Small intestine (tissue), 7 donors: ENCODE data around the gene LMF2. TPM values are rescaled to one million over a fixed set of nuclear protein-coding genes. Genes with fewer than 3 reads are reported as not detected.

Experiments used
- DNase-seq, 2 donors: peaks; one replicate each; pipeline versions ENCODE4 v3.0.0 to v3.0.0-alpha.2; 2013
- FAIRE-seq: peaks from 2 replicates; lab custom pipeline; 2012; peaks lifted over from hg19 to GRCh38; lab: Jason Lieb, UNC
- H3K27ac ChIP-seq, 3 donors: one replicate each; pipeline ENCODE4 v1.5.1; 2013; ENCODE audit warnings: low read length in 2 of 3, mild to moderate bottlenecking in 2 of 3, control low read depth in 1 of 3, inconsistent platforms in 1 of 3, low read depth in 1 of 3, moderate library complexity in 1 of 3
- H3K27me3 ChIP-seq, 3 donors: one replicate each; pipeline ENCODE4 v1.6.1; 2013; ENCODE audit warnings: low read length in 3 of 3, inconsistent platforms in 1 of 3; ENCODE audit not compliant: control insufficient read depth in 3 of 3, insufficient read depth in 3 of 3
- H3K36me3 ChIP-seq, 3 donors: one replicate each; pipeline ENCODE4 v1.6.1; 2013; ENCODE audit warnings: low read length in 3 of 3, inconsistent platforms in 1 of 3, low read depth in 1 of 3, mild to moderate bottlenecking in 1 of 3, moderate library complexity in 1 of 3; ENCODE audit not compliant: control insufficient read depth in 3 of 3, insufficient read depth in 2 of 3
- H3K4me1 ChIP-seq, 3 donors: one replicate each; pipeline ENCODE4 v1.6.1; 2013; ENCODE audit warnings: low read length in 2 of 3, inconsistent platforms in 1 of 3, low read depth in 1 of 3, mild to moderate bottlenecking in 1 of 3, moderate library complexity in 1 of 3; ENCODE audit not compliant: control insufficient read depth in 3 of 3, insufficient read depth in 2 of 3
- H3K4me3 ChIP-seq, 3 donors: one replicate each; pipeline ENCODE4 v1.5.1; 2013; ENCODE audit warnings: low read length in 3 of 3, control low read depth in 1 of 3, inconsistent platforms in 1 of 3, low read depth in 1 of 3, mild to moderate bottlenecking in 1 of 3, moderate library complexity in 1 of 3
- H3K9me3 ChIP-seq, 2 donors: one replicate each; pipeline ENCODE4 v1.6.1; 2013; ENCODE audit warnings: low read depth in 1 of 2, low read length in 1 of 2; ENCODE audit not compliant: control insufficient read depth in 2 of 2, insufficient read depth in 1 of 2
- WGBS, 3 donors: extraction: QIAGEN DNeasy Blood & Tissue Kit; methylation state at CpG; one replicate each; pipeline ENCODE4 v1.1.7; 2013; 5-methylcytosine and 5-hydroxymethylcytosine counted together
- polyA plus RNA-seq, 4 donors: library from polyadenylated mRNA; stranded (reverse) in 3 of 4; unstranded in 1 of 4; fragments of 200-250 nt in 3 of 4; fragments of 120-200 nt in 1 of 4; gene quantifications; one replicate each; pipeline versions ENCODE4 v1.2.1 to v1.2.3, GENCODE V29; 2013
- donor health status: healthy with polysubstance abuse.
- donor health status: control.
- donor health status: control.
- donor health status: Bipolar disorder and iron deficiency.
- donor health status: healthy.

LMF2 gene
- polyA plus RNA-seq, 4 donors = 37.8 to 52.8 (median 46.9) TPM

- H3K36me3 ChIP-seq = peaks cover 6 to 44% (median 6%) of the 10 kb centered on the region in 3 donors
- no peaks in the 10 kb centered on the region for H3K27me3 ChIP-seq
- FAIRE-seq = no peak
- peak overlapping the region; percentile 71 to 100 (median 73) for H3K4me3 ChIP-seq
- peak overlapping the region; percentile 67 to 88 (median 82) for H3K27ac ChIP-seq
- H3K4me1 ChIP-seq = peaks cover 0 to 18% (median 0%) of the 10 kb centered on the region in 3 donors
- H3K9me3 ChIP-seq = no peaks in the 10 kb centered on the region
- 15 to 33% (median 22%) methylated on average over 21 of the region's 21 CpGs for WGBS, 3 donors
- no peak for DNase-seq
These were observed 686 bp downstream of the LMF2 start for GRCh38 chr22:50506611-50507420.

GRCh38 chr22:50505776-50506610 is 1.5 kb downstream of the LMF2 start:
- peaks cover 6 to 44% (median 6%) of the 10 kb centered on the region in 3 donors for H3K36me3 ChIP-seq
- H3K4me3 ChIP-seq = peak overlapping the region in 1 of 3 donors; percentile 100
- DNase-seq (no peak), FAIRE-seq (no peak)
- peaks cover 0 to 18% (median 0%) of the 10 kb centered on the region in 3 donors for H3K4me1 ChIP-seq
- H3K9me3 ChIP-seq = no peaks in the 10 kb centered on the region
- H3K27ac ChIP-seq = no peak overlapping the region
- WGBS, 3 donors = 88 to 91% (median 91%) methylated on average over 35 to 41 of the region's 41 CpGs
- no peaks in the 10 kb centered on the region for H3K27me3 ChIP-seq

GRCh38 chr22:50505276-50505775 is 2.2 kb downstream of the LMF2 start:
- WGBS, 3 donors = 89 to 93% (median 91%) methylated on average over 13 to 14 of the region's 14 CpGs
- no peak for DNase-seq
- Histone ChIP-seq H3K9me3 (no peaks in the 10 kb centered on the region), H3K36me3 (peaks cover 6 to 41% (median 6%) of the 10 kb centered on the region in 3 donors), H3K4me1 (peaks cover 0 to 18% (median 0%) of the 10 kb centered on the region in 3 donors), H3K4me3 (no peak overlapping the region), H3K27ac (no peak overlapping the region), H3K27me3 (no peaks in the 10 kb centered on the region)
- FAIRE-seq = no peak

GRCh38 chr22:50504369-50505211 is 2.9 kb downstream of the LMF2 start:
- Histone ChIP-seq H3K9me3 (no peaks in the 10 kb centered on the region), H3K4me1 (peaks cover 0 to 18% (median 0%) of the 10 kb centered on the region in 3 donors), H3K4me3 (no peak overlapping the region), H3K27ac (no peak overlapping the region), H3K27me3 (no peaks in the 10 kb centered on the region), H3K36me3 (peaks cover 6 to 39% (median 6%) of the 10 kb centered on the region in 3 donors)
- WGBS, 3 donors = 87 to 93% (median 90%) methylated on average over 41 to 44 of the region's 44 CpGs
- FAIRE-seq = no peak
- no peak for DNase-seq

- FAIRE-seq (no peak), DNase-seq (no peak)
- WGBS, 3 donors = 78 to 87% (median 85%) methylated on average over 15 to 26 of the region's 26 CpGs
- no peak overlapping the region for H3K27ac ChIP-seq
- peaks cover 0 to 12% (median 0%) of the 10 kb centered on the region in 3 donors for H3K4me1 ChIP-seq
- no peaks in the 10 kb centered on the region for H3K9me3 ChIP-seq
- H3K27me3 ChIP-seq = no peaks in the 10 kb centered on the region
- peaks cover 6 to 39% (median 6%) of the 10 kb centered on the region in 3 donors for H3K36me3 ChIP-seq
- no peak overlapping the region for H3K4me3 ChIP-seq
These were observed 3.9 kb downstream of the LMF2 start for GRCh38 chr22:50503475-50504145.

- FAIRE-seq (no peak), DNase-seq (no peak)
- Histone ChIP-seq H3K36me3 (peaks cover 6 to 39% (median 6%) of the 10 kb centered on the region in 3 donors), H3K9me3 (no peaks in the 10 kb centered on the region), H3K27ac (no peak overlapping the region), H3K4me3 (no peak overlapping the region), H3K27me3 (no peaks in the 10 kb centered on the region), H3K4me1 (peaks cover 0 to 18% (median 0%) of the 10 kb centered on the region in 3 donors)
- 85 to 89% (median 88%) methylated on average over 23 to 24 of the region's 24 CpGs for WGBS, 3 donors
These were observed 4.7 kb downstream of the LMF2 start for GRCh38 chr22:50502628-50503474.

- Histone ChIP-seq H3K27me3 (no peaks in the 10 kb centered on the region), H3K9me3 (no peaks in the 10 kb centered on the region), H3K4me3 (no peak overlapping the region), H3K27ac (no peak overlapping the region), H3K4me1 (peaks cover 0 to 23% (median 0%) of the 10 kb centered on the region in 3 donors), H3K36me3 (peaks cover 6 to 39% (median 6%) of the 10 kb centered on the region in 3 donors)
- 82 to 84% (median 83%) methylated on average over 6 of the region's 6 CpGs for WGBS, 3 donors
- FAIRE-seq (no peak), DNase-seq (no peak)
These were observed 5.4 kb downstream of the LMF2 start for GRCh38 chr22:50502096-50502495.
